GM21447 (cell line): ENCODE data around the gene ASPHD1.
"Not testable (repeated sequence)": the region's sequence is repeated elsewhere in the genome, so short reads cannot be mapped to it uniquely, and the experiment has no call there.

Source experiments
- ATAC-seq: cut with Tn5 transposase; IDR thresholded peaks from one replicate; pipeline ENCODE4 v1.9.1; 2021; ENCODE audit not compliant: unreplicated experiment

ASPHD1 gene

DNA sequence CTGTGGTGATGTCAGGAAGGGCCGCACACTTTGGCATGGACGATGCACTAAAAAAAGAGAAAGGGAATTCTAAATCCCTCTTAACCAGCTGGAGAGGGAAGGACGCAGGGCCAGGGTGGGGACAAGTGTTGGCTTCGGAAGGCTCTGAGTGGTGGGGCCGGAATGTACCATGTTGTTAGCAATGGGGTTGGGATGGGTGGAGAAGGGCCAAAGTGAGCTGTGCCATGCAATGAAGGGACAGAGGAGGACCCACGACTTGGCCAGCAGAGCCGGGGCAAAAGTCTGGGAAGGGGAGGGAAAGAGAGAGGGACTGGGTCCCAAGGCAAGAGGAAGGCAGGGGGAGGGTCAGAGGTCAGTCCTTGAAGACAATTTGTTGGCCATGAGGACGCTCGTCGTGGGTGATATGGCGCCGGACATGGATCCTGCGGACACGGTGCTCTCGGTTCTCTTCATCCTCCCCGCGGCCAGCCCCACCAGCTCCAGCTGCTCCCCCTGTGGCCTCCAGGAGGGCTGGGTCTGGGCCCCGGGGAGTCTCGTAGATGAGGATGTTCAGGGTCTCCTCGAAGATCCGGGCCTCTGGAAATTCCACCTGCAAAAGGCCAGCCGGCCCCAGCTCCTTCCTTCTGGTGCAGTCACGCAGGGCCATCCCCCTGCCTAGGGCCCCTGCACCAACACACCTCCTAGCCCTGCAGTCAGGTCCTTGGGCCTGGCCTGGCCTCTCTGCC is 6.4 kb downstream of the ASPHD1 start:
- ATAC-seq = no peak

DNA sequence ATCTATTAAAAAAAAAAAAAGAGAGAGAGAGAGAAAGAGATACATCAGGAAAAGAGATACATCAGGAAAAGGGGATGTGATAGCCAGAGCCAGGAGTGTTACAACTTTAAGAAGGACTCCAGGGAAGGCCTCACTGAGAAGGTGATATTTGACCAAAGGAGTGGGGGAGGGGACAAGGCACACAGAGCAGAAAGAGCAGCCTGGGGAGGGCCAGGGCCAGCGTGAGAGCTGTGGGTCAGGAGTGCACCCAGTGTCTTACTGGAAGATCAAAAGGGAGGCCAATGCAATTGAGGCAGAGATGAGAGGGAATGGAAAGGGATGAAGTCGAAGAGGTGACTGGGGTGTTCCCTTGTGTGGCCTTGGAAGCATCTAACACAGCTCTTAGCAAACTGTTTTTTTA is 7.7 kb downstream of the ASPHD1 start:
- ATAC-seq = no peak

DNA sequence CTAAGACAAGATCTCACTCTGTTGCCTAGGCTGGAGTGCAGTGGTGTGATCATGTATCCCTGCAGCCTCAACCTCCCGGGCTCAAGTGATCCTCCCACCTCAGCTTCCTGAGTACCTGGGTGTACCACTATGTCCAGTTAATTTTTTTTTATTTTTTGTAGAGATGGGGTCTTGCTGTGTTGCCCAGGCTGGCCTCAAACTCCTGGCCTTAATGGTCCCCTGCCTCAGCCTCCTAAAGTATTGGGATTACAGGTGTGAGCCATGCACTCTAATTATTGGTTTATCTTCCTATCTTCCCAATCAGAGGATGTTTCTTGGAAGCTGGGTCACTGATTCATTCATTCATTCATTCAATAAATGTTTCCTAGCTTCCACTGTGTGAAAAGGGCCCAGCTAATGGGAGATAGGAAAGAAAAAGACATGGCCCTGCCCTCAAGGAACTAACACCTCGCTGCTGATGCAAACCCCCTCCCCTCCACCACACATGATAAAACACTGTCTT is 8.5 kb downstream of the ASPHD1 start:
- no peak for ATAC-seq

DNA sequence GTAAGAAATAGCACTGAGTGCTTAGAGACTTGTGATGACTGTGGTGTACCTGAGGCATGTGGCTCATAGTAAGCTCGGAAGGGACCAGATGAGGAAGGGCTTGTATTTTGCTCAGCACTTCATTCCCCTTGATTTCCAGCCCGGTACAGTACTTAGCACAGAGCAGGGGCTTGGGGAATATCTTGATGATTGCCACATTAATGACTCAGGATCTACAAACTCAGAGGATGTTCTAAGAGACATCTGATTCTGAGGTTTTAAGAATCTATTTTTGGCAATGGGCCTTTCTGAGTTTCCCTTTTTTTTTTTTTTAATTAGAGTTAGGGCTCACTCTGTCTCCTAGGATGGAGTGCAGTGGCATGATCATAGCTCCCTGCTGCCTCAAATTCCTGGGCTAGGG is 9.1 kb downstream of the ASPHD1 start:
- ATAC-seq = no peak

DNA sequence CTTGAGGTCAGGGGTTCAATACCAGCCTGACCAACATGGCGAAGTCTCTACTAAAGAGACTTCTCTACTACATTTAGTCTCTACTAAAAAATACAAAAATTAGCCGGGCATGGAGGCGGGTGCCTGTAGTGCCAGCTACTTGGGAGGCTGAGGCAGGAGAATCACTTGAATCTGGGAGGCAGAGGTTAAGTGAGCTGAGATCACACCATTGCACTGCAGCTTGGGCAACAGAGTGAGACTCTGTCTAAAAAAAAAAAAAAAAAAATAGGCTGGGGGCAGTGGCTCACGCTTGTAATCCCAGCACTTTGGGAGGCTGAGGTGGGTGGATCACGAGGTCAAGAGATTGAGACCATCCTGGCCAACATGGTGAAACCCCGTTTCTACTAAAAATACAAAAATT is 9.6 kb downstream of the ASPHD1 start:
- not testable (repeated sequence) for ATAC-seq

DNA sequence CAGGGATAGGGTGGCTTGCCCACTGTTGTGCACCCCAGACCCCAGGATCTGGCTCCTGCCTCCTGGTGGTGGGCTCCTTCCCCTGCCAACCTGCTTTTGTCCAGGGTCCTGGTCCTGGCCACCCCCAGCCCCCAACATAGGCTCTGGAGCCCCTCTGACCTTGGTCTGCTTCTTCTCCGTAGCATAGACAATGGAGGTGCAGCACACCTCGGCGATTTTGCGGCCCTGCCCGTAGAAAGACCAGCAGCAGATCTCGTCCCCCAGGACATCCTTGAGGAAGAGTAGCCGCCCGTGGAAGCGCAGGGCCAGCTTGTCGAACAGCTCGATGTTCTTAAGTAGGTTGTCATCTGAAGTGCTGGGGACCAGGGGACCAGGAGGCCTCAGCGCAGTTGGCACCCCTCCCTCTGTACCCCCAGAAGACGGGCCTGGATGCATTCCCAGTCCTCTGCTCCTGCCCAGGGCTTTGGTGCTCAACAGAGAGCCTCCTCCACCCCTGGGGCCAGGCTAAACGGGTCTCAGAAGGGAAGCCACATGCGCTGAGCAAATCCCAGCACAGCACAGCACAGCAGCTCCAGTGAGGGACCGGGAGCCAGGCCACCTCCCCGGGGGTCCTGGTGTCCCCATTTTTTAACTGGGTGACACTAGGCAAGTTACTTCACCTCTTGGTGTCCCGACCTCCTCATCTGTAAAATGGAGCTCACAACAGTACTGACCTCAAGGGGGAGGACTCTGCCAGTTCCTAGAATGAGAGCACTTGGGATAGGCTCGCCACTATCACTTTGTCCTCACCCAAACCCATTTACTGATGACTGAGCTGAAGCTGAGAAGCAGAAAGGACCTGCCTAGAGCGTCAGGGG is 10.8 kb downstream of the ASPHD1 start:
- no peak for ATAC-seq

DNA sequence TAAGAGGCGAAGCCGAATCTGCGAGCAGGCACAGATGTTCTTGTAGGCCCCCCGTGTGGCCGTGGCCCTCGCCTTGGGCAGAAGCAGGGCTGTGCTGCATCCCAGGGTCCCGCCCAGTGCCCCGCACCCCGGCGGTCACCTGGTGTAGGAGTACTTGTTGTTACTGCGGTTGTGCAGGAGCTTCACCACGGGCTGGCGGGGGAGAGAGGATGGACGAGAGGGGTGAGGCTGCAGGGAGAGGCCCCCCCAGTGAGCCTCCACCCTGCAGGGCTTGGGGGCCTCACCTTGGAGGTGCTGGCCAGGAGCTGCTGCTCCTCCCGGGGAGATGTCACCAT is 11.4 kb downstream of the ASPHD1 start:
- ATAC-seq = no peak

DNA sequence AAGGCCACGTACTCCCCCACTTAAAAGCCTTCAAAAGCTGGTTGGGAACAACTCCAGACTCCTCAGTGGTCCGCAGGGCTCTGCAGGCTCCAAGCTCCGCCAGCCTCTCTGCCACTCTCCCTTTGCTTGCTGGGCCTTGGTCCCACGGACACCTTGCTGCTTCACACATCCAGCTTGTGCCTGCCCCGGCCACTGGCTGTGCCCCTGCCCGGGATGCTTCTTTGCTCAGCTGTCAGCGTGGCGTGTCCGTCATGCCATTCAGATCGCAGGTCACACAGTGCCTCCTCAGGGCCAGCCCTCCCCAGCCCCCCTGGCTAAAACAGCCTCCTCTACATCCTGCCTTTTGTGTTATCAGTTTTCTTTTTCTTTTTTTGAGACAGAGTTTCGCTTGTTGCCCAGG is 11.8 kb downstream of the ASPHD1 start:
- no peak for ATAC-seq

DNA sequence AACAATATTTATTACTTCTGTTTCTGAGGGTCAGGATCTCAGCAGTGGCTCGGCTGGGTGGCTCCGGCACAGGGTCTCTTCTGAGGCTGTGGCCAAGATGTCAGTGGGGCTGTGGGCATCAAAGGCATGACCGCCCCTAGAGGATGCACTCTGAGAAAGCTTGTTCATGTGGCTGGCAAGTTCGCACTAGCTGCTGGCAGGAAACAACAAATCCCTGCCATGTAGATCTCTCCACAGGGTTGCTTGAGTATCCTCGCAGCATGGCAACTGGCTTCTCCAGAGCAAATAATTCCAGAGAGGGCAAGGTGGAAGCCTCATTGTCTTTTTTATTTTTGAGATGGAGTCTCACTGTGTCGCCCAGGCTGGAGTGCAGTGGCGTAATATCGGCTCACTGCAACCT is 13.2 kb downstream of the ASPHD1 start:
- no peak for ATAC-seq

DNA sequence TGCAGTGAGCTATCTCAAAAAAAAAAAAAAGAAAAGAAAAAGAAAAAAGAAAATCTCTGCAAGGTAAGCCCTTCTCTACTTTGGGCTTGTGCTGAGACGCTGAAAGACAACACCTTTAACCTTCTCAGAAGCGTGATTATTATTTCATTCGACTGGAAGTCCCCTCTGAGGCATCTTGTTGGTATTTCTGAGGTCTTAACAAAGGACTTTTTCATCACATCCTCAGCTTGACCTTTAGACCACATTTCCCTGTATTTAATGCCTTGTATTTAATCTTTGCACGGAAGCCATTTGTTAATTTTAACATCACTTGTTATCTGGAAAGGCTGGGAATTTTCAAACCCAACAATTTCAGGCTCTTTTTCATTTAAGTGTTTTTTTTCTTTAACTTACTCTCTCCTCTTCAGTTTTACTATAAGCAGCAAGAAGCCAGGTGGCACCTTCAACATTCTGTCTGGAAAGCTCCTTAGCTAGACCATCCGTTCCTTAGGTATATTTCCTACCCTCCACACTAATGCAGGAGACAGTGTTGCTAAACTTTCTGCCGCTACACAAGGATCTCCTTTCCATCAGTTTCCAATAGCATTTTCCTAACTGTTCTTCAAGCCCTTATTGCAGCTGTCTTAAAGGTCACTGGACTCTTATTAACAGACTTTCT is 15.4 kb downstream of the ASPHD1 start:
- ATAC-seq = no peak

DNA sequence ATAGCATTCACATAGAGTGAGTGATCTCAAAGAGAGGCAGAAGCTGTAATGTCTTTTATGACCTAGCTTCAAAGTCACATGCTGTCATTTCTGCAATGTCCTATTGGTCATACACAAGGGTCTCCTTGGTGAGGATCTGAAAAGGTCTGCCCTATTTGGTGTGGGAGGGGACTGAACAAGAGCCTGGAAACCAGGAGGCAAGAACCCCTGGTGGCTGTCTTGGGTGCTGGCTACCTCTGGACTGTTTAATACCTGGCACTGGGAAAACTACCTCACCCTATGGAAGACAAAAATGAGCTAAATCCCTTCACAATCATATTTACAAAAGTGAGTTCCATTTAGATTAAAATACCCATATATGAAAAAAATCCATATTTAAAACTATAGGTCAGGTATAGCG is 16.7 kb downstream of the ASPHD1 start:
- ATAC-seq = no peak

DNA sequence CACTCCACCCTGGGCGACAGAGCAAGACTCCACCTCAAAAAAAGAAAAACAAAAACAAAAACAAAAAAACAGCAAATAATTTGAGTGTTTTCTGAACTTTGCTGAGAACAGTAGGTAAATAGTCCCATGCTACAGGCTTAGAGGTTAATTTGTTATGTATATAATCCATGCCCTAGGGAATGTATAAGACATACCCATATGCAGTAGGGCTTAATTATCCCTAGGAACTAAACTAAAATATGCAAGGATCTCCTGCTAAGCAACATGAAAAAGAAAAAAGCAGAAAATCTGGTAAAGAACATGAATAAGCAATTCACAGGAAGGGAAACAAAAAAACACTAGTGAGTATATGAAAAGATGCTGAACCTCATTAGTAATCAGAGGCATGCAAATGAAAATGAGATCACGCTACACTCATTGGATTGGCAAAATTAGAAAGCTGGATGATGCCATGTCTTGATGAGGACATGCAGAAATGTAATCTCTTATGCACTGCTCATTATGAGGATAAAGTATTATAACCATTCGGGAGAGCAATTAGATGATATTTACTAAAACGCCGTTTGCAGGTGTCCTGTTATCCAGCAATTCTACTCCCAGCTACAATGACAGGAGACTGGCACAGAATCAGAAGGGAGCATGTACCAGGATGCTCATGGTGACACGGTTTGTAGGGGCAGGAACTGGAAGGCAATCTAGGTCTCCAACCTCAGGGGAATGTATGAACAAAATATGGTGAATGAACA is 20.2 kb downstream of the ASPHD1 start:
- no peak for ATAC-seq

DNA sequence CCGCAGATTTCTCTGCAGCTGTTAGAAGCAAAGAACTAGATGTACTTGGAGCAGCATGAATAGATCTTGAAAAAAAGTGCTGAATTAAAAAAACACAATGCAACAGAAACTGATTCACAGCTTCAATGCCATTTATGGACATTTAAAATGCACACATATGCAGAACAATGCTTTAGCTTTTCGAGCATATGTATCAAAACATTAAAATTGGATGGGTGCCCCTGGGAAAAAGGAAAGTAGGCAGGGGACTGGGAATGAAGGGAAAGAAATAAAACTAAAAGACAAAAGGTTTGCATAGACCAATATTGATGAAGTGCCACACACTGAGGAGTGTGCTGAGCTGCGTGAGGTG is 20.7 kb downstream of the ASPHD1 start:
- no peak for ATAC-seq

DNA sequence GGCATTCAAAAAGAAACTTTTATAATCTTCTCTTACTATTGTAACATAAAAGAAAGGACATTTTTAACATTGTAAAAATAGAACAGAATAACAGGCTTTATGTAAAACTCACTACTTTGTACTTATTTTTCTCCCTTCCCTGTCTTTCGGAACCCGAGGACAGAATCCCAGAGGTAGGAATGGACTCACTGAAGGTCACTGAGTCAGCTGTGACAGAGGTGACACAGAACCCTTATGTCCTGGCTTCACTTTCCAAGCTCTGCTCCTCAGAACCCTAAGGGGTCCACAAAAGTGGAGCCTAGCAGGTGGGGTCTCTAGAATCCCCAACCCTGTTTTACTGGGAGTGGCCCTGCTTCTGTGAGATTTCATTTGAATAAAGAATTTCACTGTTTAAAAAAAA is 22.0 kb downstream of the ASPHD1 start:
- no peak for ATAC-seq

DNA sequence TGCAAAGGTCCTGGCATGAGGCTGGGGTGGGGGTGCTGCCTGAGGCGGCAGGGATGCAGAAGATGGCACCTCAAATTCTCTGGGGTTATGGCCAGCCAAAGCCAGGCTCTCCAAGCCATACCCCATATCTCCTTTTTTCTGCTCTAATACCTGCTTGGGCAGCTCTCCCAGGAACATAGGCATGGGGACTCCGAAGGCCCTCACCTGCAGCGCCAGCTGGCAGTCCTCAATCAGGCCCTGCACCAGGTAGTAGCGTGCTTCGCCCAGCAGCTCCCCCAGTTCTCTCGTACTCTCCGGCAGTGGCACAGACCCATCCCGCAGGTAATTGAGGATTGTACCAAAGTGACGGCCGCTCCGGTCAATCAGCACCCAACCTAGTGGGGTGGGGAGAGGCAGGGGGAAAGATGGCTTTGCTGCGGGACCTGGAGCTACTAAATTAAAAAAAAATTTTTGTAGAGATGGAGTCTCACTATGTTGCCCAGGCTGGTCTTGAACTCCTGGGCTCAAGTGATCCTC is 22.8 kb downstream of the ASPHD1 start:
- ATAC-seq = no peak

DNA sequence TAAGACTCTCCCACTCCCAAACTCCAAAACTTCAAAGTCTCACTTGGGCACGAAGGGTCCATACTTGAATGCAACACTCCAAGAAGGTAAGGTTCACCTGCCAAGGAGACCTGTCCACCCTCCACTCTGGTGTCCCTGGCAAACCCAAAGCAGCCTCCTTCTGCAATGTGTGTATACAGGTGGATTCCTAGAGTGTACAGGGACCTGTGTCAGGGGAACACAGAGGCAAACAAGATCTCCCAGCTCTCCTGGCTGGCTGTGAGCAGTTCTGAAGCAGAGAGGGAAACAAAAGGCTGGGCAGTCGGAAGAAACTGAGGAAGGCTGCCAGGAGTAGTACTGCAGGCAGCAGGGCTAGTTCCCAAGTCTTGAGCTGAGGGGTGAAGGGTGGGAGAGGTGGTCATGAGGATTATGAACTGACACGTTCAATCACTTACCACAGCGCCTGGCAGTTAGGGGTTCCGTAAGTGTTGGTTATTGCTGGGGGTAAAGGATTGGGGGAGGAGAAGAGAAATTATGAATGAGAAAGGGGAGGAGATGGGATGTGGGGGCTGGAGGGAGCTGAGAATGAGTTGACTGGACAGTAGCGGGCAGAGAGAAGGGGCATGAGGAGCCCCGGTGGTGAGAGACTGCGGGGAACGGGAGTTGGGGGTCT is 24.9 kb downstream of the ASPHD1 start:
- no peak for ATAC-seq

DNA sequence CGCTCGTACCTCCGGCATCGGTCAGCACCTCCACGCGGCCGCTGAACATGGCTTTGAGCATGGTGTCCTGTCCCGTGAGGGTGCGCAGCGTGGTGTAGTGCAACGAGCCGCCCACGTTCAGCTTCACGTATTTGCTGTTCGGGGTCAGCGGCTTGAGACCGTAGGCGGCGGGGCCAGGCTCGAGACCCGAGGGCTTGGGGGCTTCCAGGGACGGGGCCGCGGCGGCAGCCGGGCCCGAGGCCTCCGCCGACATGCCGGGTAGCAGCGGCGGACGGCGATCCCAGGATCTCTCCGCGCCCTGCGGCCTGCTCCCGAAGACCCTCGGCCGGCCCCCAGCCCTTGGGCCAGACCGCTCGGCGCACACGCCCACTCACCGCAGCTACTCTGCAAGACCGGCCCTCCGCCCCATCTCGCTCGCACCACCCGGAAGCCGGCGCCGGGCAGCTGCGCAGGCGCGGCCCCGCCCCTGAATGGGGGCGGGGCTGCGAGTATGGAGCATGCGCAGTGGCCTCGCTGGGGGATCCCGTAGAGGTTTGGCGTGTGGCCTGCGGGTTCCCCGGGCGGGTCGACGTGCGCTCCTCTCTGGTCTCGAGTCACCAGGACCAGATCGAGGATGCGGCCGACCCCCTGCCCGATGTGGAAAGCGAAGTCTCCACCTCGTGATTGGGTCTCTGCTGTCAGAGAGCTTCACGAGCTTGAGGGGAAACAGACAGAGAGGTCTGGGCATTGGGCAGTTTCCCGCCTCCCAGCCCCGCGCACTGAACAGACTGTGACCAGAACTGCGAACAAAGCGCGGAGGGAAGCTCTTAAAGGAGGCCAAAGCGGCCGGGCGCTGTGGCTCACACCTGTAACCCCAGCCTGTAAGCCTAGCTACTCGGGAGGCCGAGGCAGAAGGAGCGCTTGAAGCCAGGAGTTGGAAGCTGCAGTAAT is 25.8 kb downstream of the ASPHD1 start, which contains the start of gene KCTD13:
TSS of gene KCTD13 (minus strand) at position 446 of the 930 bp plus-strand sequence. CDS start at position 253, 193 bp downstream.
- ATAC-seq = peak; percentile 86

DNA sequence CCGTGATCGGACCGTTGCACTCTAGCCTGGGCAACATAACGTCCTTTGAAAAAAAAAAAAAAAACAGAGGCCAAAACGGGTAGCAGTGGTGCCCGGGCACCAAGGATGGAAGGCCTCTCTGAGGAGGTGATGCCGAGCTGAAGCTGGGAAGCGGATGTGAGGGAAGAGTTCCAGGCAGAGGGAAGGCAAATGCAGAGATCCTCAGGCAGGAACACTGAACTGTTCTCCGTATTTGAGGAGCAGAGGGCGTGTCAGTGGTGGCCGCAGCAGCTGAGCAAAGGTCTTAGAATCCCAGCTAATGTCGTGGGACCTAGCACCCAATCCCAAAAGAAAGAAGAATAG is 26.4 kb downstream of the ASPHD1 start:
- peak; percentile 8 for ATAC-seq
